OCI-LY7 (cell line): Measurements from ENCODE around the gene SH3BGR. TPM values are rescaled to one million over a fixed set of nuclear protein-coding genes. Genes with fewer than 3 reads are reported as not detected.

Experiments
- BruUV-seq: library from RNA; stranded (reverse); fragments of 400-500 nt; replicated peaks from 2 replicates; lab custom pipeline; 2021; lab: Mats Ljungman, UMichigan
- CTCF ChIA-PET: fragments of 300-600 bp; sonication (Branson Sonifier 250); formaldehyde crosslinking; loops from one replicate; lab custom pipeline; 2022; ENCODE audit warnings: antibody characterized with exemption; ENCODE audit not compliant: unreplicated experiment; lab: Charles Lee
- POLR2A ChIA-PET: fragments of 300-600 bp; sonication (Branson Sonifier 250); formaldehyde crosslinking; loops from one replicate; lab custom pipeline; 2022; ENCODE audit warnings: antibody characterized with exemption; lab: Charles Lee
- DNase-seq: peaks from one replicate; pipeline ENCODE4 v3.0.0-alpha.2; 2015; ENCODE audit warnings: low spot score
- H2AFZ ChIP-seq: fragments of 200-600 bp; sonication (generic), shearing (Covaris generic); 2 replicates; pipeline ENCODE4 v1.6.1; 2014; ENCODE audit warnings: mild to moderate bottlenecking, antibody characterized with exemption, low read length, moderate library complexity
- H3K27ac ChIP-seq: fragments of 200-600 bp; sonication (generic); 2 replicates; pipeline ENCODE4 v1.5.1; 2014; ENCODE audit warnings: mixed run types, low read depth, mild to moderate bottlenecking, moderate library complexity, low read length, inconsistent platforms; ENCODE audit not compliant: poor library complexity, severe bottlenecking
- H3K36me3 ChIP-seq: fragments of 200-600 bp; sonication (generic); 2 replicates; pipeline ENCODE4 v1.6.1; 2014; ENCODE audit warnings: mild to moderate bottlenecking, antibody characterized with exemption, low read length, moderate library complexity, mixed read lengths; ENCODE audit not compliant: insufficient read depth
- H3K4me1 ChIP-seq: fragments of 200-600 bp; sonication (generic); 2 replicates; pipeline ENCODE4 v1.5.1; 2014; ENCODE audit warnings: mild to moderate bottlenecking, low read length; ENCODE audit not compliant: insufficient read depth, poor library complexity, severe bottlenecking
- H3K4me2 ChIP-seq: fragments of 200-600 bp; sonication (generic); 2 replicates; pipeline ENCODE4 v1.6.1; 2014; ENCODE audit warnings: mild to moderate bottlenecking, low read length
- H3K4me3 ChIP-seq: fragments of 200-600 bp; sonication (generic); 2 replicates; pipeline ENCODE4 v1.5.1; 2014; ENCODE audit warnings: mild to moderate bottlenecking, low read depth, low read length; ENCODE audit not compliant: poor library complexity, severe bottlenecking
- H3K79me2 ChIP-seq: fragments of 200-600 bp; sonication (generic); 2 replicates; pipeline ENCODE4 v1.6.1; 2016; ENCODE audit warnings: low read depth, mild to moderate bottlenecking, low read length, moderate library complexity, mixed read lengths; ENCODE audit not compliant: insufficient read depth
- H3K9me2 ChIP-seq: fragments of 200-600 bp; sonication (generic); 2 replicates; pipeline ENCODE4 v1.6.1; 2016; ENCODE audit warnings: mild to moderate bottlenecking, low read length, mixed read lengths; ENCODE audit not compliant: insufficient read depth
- H3K9me3 ChIP-seq: fragments of 200-600 bp; sonication (generic); 2 replicates; pipeline ENCODE4 v1.6.1; 2014; ENCODE audit warnings: mild to moderate bottlenecking, mixed run types, low read length, mixed read lengths
- H4K20me1 ChIP-seq: fragments of 200-600 bp; sonication (generic); 2 replicates; pipeline ENCODE4 v1.6.1; 2014; ENCODE audit warnings: mild to moderate bottlenecking, antibody characterized with exemption, low read length, moderate library complexity, mixed read lengths; ENCODE audit not compliant: insufficient read depth
- EZH2phosphoT487 ChIP-seq: fragments of 200-600 bp; sonication (generic); IDR thresholded peaks from 2 replicates; pipeline ENCODE4 v1.6.1; 2018; ENCODE audit warnings: low read depth, borderline replicate concordance, mild to moderate bottlenecking, mixed run types, antibody characterized with exemption, low read length, moderate library complexity, mixed read lengths
- intact Hi-C: fragments of 100-400 bp; cut with micrococcal nuclease; formaldehyde crosslinking; loops from one replicate; pipeline ENCODE4 v1.10.0; 2022; ENCODE audit not compliant: unreplicated experiment
- total RNA-seq, 2 experiments: library from RNA; depleted of rRNA in 1 of 2; stranded (reverse); fragments of >200 nt in 1 of 2; shearing (Covaris generic) in 1 of 2; gene quantifications; 2 replicates each; pipeline ENCODE4 v1.2.3, GENCODE V29; 2014 to 2022
- TF ChIP-seq, protein P1 (sequence below): fragments of 200-600 bp; sonication (generic); conservative IDR thresholded peaks from 2 replicates; pipeline ENCODE4 v1.5.1; 2014; ENCODE audit warnings: mild to moderate bottlenecking, antibody characterized with exemption, low read length, moderate library complexity, mixed read lengths

SH3BGR gene
- total RNA-seq, 2 experiments from 2014 or later = 5.4 TPM; not detected in 1

GRCh38 chr21:39447264-39447663, 4.5 kb upstream of the SH3BGR start:
- Histone ChIP-seq H3K36me3 (no peaks in the 10 kb centered on the region), H3K27ac (no peak overlapping the region), H4K20me1 (no peaks in the 10 kb centered on the region), H3K79me2 (no peaks in the 10 kb centered on the region), H3K9me2 (0 out of 2 replicates have a peak, but pooled peaks cover 4% of the 10 kb centered on the region), H3K9me3 (no peaks in the 10 kb centered on the region), H3K4me2 (no peak overlapping the region), H2AFZ (no peak overlapping the region), H3K4me3 (no peak overlapping the region), H3K4me1 (peaks cover 14% of the 10 kb centered on the region)
- BruUV-seq = no TSS peak
- no peak for TF ChIP-seq EZH2phosphoT487
- TF ChIP-seq, protein P1, sequence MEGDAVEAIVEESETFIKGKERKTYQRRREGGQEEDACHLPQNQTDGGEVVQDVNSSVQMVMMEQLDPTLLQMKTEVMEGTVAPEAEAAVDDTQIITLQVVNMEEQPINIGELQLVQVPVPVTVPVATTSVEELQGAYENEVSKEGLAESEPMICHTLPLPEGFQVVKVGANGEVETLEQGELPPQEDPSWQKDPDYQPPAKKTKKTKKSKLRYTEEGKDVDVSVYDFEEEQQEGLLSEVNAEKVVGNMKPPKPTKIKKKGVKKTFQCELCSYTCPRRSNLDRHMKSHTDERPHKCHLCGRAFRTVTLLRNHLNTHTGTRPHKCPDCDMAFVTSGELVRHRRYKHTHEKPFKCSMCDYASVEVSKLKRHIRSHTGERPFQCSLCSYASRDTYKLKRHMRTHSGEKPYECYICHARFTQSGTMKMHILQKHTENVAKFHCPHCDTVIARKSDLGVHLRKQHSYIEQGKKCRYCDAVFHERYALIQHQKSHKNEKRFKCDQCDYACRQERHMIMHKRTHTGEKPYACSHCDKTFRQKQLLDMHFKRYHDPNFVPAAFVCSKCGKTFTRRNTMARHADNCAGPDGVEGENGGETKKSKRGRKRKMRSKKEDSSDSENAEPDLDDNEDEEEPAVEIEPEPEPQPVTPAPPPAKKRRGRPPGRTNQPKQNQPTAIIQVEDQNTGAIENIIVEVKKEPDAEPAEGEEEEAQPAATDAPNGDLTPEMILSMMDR = no peak
- DNase-seq = no peak
- intact Hi-C loops = no loop called here
- CTCF ChIA-PET = no interaction called here
- POLR2A ChIA-PET = interaction anchor here (0.6 kb wide), 1 partner anchor 20 kb away, joined by 4 read pairs; no protein-coding TSS in a partner anchor

GRCh38 chr21:39452207-39452969, 618 bp downstream of the SH3BGR start:
- BruUV-seq = no TSS peak
- TF ChIP-seq, protein P1 = no peak
- TF ChIP-seq EZH2phosphoT487 = no peak
- Histone ChIP-seq H3K4me1 (no peaks in the 10 kb centered on the region), H3K9me3 (no peaks in the 10 kb centered on the region), H4K20me1 (no peaks in the 10 kb centered on the region), H3K4me2 (no peak overlapping the region), H3K79me2 (no peaks in the 10 kb centered on the region), H3K9me2 (no peaks in the 10 kb centered on the region), H3K36me3 (no peaks in the 10 kb centered on the region), H2AFZ (no peak overlapping the region), H3K4me3 (no peak overlapping the region), H3K27ac (no peak overlapping the region)
- ChIA-PET POLR2A (no interaction called here), CTCF (no interaction called here)
- intact Hi-C loops = no loop called here
- no peak for DNase-seq

DNA sequence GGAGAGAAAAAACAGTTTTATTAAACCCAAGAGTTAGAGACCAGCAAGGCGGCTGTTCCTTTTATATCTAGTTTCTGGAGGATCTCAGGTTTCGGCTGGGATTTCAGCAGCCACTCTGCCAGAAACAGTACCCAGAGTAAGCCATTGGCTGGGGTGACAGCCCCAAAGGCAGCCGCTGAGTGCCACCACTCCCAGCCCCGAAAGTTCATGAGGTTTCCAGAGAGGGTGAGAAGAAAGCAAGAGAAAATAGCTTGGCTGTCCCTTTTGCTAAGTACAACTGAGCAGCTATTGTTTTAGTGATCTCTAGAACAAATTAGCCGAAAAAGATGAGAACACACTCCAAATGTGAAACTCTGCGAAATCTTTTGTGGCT, 1.2 kb downstream of the SH3BGR start:
- Histone ChIP-seq H3K79me2 (no peaks in the 10 kb centered on the region), H2AFZ (no peak overlapping the region), H3K27ac (no peak overlapping the region), H3K4me2 (no peak overlapping the region), H4K20me1 (no peaks in the 10 kb centered on the region), H3K9me2 (no peaks in the 10 kb centered on the region), H3K36me3 (no peaks in the 10 kb centered on the region), H3K9me3 (no peaks in the 10 kb centered on the region), H3K4me3 (no peak overlapping the region), H3K4me1 (no peaks in the 10 kb centered on the region)
- CTCF ChIA-PET = no interaction called here
- BruUV-seq = no TSS peak
- POLR2A ChIA-PET = no interaction called here
- DNase-seq = no peak
- TF ChIP-seq, protein P1 = no peak
- TF ChIP-seq EZH2phosphoT487 = no peak
- intact Hi-C loops = no loop called here
